ENCODE results near the gene TTC28.

- TF ChIP-seq POLR2A (IDR thresholded peaks at IDR 0.05) (no peak), CTCF (IDR thresholded peaks at IDR 0.05) (no peak)
Observed at GRCh38 chr22:28139516-28139915, 540.1 kb downstream of the TTC28 start.

Data from uterus (tissue), 2 donors.